WTC11 (cell line): Measurements from ENCODE around the gene MINDY4B. TPM values are rescaled to one million over a fixed set of nuclear protein-coding genes. Genes with fewer than 3 reads are reported as not detected.

Experiments used
- ATAC-seq: fragments of 200-7000 bp; cut with Tn5 transposase; 2 replicates; pipeline ENCODE4 v1.10.0; 2021; ENCODE audit warnings: mild to moderate bottlenecking, moderate library complexity
- CTCF ChIA-PET: fragments of 300-600 bp; sonication (Branson Sonifier 250); formaldehyde crosslinking; loops from one replicate; lab custom pipeline; 2021; ENCODE audit warnings: antibody characterized with exemption; lab: Charles Lee
- POLR2A ChIA-PET: fragments of 350-600 bp; sonication (Branson Sonifier 250); formaldehyde crosslinking; loops from one replicate; lab custom pipeline; 2021; ENCODE audit warnings: antibody characterized with exemption; lab: Charles Lee
- DNase-seq: peaks from one replicate; pipeline ENCODE4 v3.0.0; 2021; ENCODE audit warnings: low spot score
- H3K27ac Mint-ChIP-seq: 2 replicates; pipeline ENCODE4 v1.8.0; 2021; ENCODE audit warnings: mixed read lengths
- H3K27me3 Mint-ChIP-seq: 2 replicates; pipeline ENCODE4 v1.8.0; 2021; ENCODE audit warnings: low read depth, mild to moderate bottlenecking, moderate library complexity, mixed read lengths
- H3K36me3 Mint-ChIP-seq: 2 replicates; pipeline ENCODE4 v1.8.0; 2021; ENCODE audit warnings: mixed read lengths
- H3K4me1 Mint-ChIP-seq: 2 replicates; pipeline ENCODE4 v1.8.0; 2022; ENCODE audit warnings: mixed read lengths
- H3K4me3 Mint-ChIP-seq: 2 replicates; pipeline ENCODE4 v1.8.0; 2021; ENCODE audit warnings: mild to moderate bottlenecking, moderate library complexity, mixed read lengths
- H3K9me3 Mint-ChIP-seq: 2 replicates; pipeline ENCODE4 v1.8.0; 2021; ENCODE audit warnings: mixed read lengths
- CBFB ChIP-seq: sonication (generic); formaldehyde crosslinking; IDR thresholded peaks from 2 replicates; pipeline ENCODE4 v1.8.1; 2022; ENCODE audit warnings: mild to moderate bottlenecking, low read depth, missing genetic modification reagents
- GRHL2 ChIP-seq: fragments of 250-450 bp; sonication (Bioruptor Pico); IDR thresholded peaks from 2 replicates; pipeline ENCODE4 v1.8.0; 2022; ENCODE audit warnings: mild to moderate bottlenecking, moderate library complexity; ENCODE audit not compliant: insufficient replicate concordance, severe bottlenecking
- PRRX2 ChIP-seq: fragments of 250-450 bp; sonication (Bioruptor Pico); IDR thresholded peaks from 2 replicates; pipeline ENCODE4 v1.8.0; 2021; ENCODE audit warnings: mild to moderate bottlenecking
- RELA ChIP-seq: sonication (generic); formaldehyde crosslinking; IDR thresholded peaks from 2 replicates; pipeline ENCODE4 v1.8.1; 2022; ENCODE audit warnings: missing genetic modification reagents, mild to moderate bottlenecking, borderline replicate concordance
- SP1 ChIP-seq: sonication (generic); formaldehyde crosslinking; conservative IDR thresholded peaks from 2 replicates; pipeline ENCODE4 v1.8.1; 2022; ENCODE audit warnings: missing genetic modification reagents
- TEAD1 ChIP-seq: sonication (generic); formaldehyde crosslinking; IDR thresholded peaks from 2 replicates; pipeline ENCODE4 v1.8.0; 2022; ENCODE audit warnings: mild to moderate bottlenecking, missing genetic modification reagents
- ZNF138 ChIP-seq: sonication (generic); formaldehyde crosslinking; conservative IDR thresholded peaks from 2 replicates; pipeline ENCODE4 v1.8.1; 2022; ENCODE audit warnings: mild to moderate bottlenecking, moderate library complexity, missing genetic modification reagents
- ZNF219 ChIP-seq: sonication (generic); formaldehyde crosslinking; IDR thresholded peaks from 2 replicates; pipeline ENCODE4 v1.8.0; 2023; ENCODE audit warnings: missing genetic modification reagents, mild to moderate bottlenecking, borderline replicate concordance
- total RNA-seq: library from RNA; stranded (reverse); gene quantifications from 3 replicates; pipeline ENCODE4 v1.2.3, GENCODE V29; 2021
- TF ChIP-seq, protein P1 (sequence below): fragments of 200-600 bp; IDR thresholded peaks from 2 replicates; pipeline ENCODE4 v1.8.0; 2022; ENCODE audit warnings: antibody characterized with exemption
- TF ChIP-seq, protein P2 (sequence below): sonication (generic); formaldehyde crosslinking; IDR thresholded peaks from 2 replicates; pipeline ENCODE4 v1.8.0; 2023; ENCODE audit warnings: mild to moderate bottlenecking, missing genetic modification reagents
- TF ChIP-seq, protein P3 (sequence below): fragments of 250-450 bp; sonication (Bioruptor Pico); IDR thresholded peaks from 2 replicates; pipeline ENCODE4 v1.9.0; 2021; ENCODE audit warnings: mild to moderate bottlenecking
- TF ChIP-seq, protein P4 (sequence below): fragments of 250-450 bp; sonication (Bioruptor Pico); IDR thresholded peaks from 2 replicates; pipeline ENCODE4 v1.9.0; 2021; ENCODE audit warnings: mild to moderate bottlenecking, borderline replicate concordance
- TF ChIP-seq, protein P5 (sequence below): sonication (generic); formaldehyde crosslinking; IDR thresholded peaks from 2 replicates; pipeline ENCODE4 v1.8.1; 2023; ENCODE audit warnings: mild to moderate bottlenecking, missing genetic modification reagents, moderate library complexity
- TF ChIP-seq, protein P6 (sequence below): fragments of 250-450 bp; sonication (Bioruptor Pico); IDR thresholded peaks from 2 replicates; pipeline ENCODE4 v1.9.0; 2021; ENCODE audit warnings: moderate library complexity, mild to moderate bottlenecking, inconsistent platforms, borderline replicate concordance

Gene MINDY4B
- total RNA-seq, 1 experiment from 2014 or later: not detected

DNA sequence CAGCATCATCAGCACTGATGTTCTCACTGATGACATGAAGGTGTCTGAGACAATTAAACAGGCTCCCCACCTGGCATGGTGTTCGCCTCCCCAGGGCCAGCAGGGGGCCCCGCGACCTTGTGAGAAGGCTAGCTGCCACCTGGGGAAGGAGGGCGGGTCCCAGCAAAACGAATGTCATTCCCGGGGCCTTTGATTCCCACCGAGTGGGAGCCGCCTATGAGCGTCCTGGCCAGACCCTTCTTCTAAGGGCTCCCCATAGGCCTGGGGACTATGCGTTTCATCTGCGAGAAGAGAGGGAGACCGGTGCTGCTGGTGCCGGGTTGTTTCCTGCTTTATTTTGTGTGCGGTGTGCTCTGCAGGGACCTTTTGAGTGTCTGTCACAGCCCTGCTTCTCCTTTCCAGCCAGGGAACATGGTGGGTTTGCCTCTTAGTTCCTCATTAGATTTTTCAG is 20.5 kb upstream of the MINDY4B start:
- TF ChIP-seq ZNF138 (no peak), TEAD1 (no peak)
- TF ChIP-seq, protein P1, sequence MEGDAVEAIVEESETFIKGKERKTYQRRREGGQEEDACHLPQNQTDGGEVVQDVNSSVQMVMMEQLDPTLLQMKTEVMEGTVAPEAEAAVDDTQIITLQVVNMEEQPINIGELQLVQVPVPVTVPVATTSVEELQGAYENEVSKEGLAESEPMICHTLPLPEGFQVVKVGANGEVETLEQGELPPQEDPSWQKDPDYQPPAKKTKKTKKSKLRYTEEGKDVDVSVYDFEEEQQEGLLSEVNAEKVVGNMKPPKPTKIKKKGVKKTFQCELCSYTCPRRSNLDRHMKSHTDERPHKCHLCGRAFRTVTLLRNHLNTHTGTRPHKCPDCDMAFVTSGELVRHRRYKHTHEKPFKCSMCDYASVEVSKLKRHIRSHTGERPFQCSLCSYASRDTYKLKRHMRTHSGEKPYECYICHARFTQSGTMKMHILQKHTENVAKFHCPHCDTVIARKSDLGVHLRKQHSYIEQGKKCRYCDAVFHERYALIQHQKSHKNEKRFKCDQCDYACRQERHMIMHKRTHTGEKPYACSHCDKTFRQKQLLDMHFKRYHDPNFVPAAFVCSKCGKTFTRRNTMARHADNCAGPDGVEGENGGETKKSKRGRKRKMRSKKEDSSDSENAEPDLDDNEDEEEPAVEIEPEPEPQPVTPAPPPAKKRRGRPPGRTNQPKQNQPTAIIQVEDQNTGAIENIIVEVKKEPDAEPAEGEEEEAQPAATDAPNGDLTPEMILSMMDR: peak; percentile 38; the same call in 1 of the 2 replicates
- H3K36me3 Mint-ChIP-seq: no peaks in the 10 kb centered on the region
- peaks cover 25% of the 10 kb centered on the region for H3K4me1 Mint-ChIP-seq
- DNase-seq (peak; percentile 86), ATAC-seq (peak; percentile 89)
- H3K9me3 Mint-ChIP-seq: no peaks in the 10 kb centered on the region
- H3K4me3 Mint-ChIP-seq: no peak overlapping the region; the same call in 1 of the 2 replicates
- no peaks in the 10 kb centered on the region for H3K27me3 Mint-ChIP-seq
- H3K27ac Mint-ChIP-seq: no peak overlapping the region
- ChIA-PET CTCF (interaction anchor here (1.0 to 1.7 kb wide), 3 partner anchors 12 to 220 kb away, joined by 5 to 6 read pairs (median 6); partner anchors contain the start of gene MED12L), POLR2A (no interaction called here)

DNA sequence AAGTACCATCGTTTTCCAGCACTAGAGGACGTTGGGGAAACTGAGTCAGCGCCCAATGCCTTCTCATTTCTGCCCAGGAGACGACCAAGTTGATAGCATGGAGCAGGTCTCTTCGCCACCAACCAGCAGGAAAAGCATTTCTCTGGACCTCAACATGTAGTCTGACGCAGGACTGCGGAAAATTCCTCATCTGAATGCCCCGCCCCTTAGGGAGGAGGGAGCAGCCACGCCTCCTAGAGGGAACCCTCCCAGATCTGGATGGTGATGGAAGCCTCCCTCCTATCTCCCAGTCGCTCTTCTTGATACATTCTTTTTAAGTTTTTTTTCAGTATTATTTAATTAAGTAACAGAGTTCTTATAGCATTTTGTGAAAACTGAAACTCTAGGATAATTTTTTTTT is 17.4 kb upstream of the MINDY4B start:
- Mint-ChIP-seq H3K4me1 (peaks cover 45% of the 10 kb centered on the region), H3K27me3 (no peaks in the 10 kb centered on the region), H3K27ac (no peak overlapping the region), H3K4me3 (no peak overlapping the region), H3K9me3 (no peaks in the 10 kb centered on the region), H3K36me3 (no peaks in the 10 kb centered on the region)
- ATAC-seq: peak; percentile 67
- DNase-seq: peak; percentile 70
- TF ChIP-seq SP1 (0 out of 2 replicates have a peak, but pooled peaks have one; percentile 20), GRHL2 (no peak)
- CTCF ChIA-PET: interaction anchor here (1.8 kb wide), 1 partner anchor 135 kb away, joined by 4 read pairs; no protein-coding TSS in a partner anchor
- POLR2A ChIA-PET: no interaction called here

DNA sequence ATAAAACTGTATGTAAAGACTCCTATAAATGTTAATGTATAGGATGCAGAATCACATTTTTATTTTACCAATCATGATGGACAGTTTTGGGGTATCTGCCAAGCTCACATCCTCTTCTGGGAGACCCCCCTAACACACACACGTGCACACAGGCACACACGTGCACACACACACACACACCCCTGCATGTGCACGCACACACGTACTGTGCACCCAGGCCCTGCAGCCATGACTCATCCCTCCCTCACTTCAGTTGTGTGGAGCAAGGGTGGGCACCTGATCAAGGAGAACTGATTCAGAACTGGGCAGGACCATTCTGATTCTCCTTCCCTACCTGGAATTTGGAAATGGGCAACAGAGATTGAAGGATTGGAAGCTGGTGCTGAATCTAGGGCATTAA is 16.0 kb upstream of the MINDY4B start:
- TF ChIP-seq ZNF219 (CRISPR knock-in tag) (no peak), PRRX2 (no peak), RELA (no peak)
- DNase-seq (no peak), ATAC-seq (no peak)
- Mint-ChIP-seq H3K4me1 (peaks cover 47% of the 10 kb centered on the region), H3K4me3 (no peak overlapping the region), H3K36me3 (no peaks in the 10 kb centered on the region), H3K27me3 (no peaks in the 10 kb centered on the region), H3K9me3 (no peaks in the 10 kb centered on the region), H3K27ac (no peak overlapping the region)
- CTCF ChIA-PET: interaction anchor here (0.9 kb wide), 1 partner anchor 229 kb away, joined by 5 read pairs; no protein-coding TSS in a partner anchor
- POLR2A ChIA-PET: no interaction called here

DNA sequence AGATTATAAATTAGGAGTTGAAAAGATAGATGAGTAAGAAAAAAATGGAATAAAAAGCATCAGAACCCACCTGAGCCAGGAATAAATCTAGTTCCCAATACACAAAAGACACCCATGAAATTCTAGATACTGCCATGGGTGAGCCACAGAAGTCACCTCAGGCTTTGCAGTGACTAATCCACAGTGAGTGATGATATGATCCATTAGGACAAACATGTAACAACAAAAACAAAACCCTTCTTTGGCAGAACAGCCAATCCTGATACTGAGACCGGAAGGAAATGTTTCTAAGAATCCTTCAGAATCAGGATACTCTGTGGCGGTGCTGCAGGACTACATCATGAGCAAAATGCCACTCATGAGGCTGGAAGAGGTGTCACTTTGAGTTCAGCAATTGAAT is 15.0 kb upstream of the MINDY4B start:
- no peaks in the 10 kb centered on the region for H3K36me3 Mint-ChIP-seq
- ChIA-PET CTCF (interaction anchor here (0.9 kb wide), 1 partner anchor 230 kb away, joined by 5 read pairs; no protein-coding TSS in a partner anchor), POLR2A (no interaction called here)
- no peak overlapping the region for H3K4me3 Mint-ChIP-seq
- DNase-seq: no peak
- H3K27ac Mint-ChIP-seq: no peak overlapping the region
- ATAC-seq: no peak
- no peaks in the 10 kb centered on the region for H3K27me3 Mint-ChIP-seq
- no peaks in the 10 kb centered on the region for H3K9me3 Mint-ChIP-seq
- H3K4me1 Mint-ChIP-seq: peaks cover 37% of the 10 kb centered on the region
- TF ChIP-seq, protein P2, sequence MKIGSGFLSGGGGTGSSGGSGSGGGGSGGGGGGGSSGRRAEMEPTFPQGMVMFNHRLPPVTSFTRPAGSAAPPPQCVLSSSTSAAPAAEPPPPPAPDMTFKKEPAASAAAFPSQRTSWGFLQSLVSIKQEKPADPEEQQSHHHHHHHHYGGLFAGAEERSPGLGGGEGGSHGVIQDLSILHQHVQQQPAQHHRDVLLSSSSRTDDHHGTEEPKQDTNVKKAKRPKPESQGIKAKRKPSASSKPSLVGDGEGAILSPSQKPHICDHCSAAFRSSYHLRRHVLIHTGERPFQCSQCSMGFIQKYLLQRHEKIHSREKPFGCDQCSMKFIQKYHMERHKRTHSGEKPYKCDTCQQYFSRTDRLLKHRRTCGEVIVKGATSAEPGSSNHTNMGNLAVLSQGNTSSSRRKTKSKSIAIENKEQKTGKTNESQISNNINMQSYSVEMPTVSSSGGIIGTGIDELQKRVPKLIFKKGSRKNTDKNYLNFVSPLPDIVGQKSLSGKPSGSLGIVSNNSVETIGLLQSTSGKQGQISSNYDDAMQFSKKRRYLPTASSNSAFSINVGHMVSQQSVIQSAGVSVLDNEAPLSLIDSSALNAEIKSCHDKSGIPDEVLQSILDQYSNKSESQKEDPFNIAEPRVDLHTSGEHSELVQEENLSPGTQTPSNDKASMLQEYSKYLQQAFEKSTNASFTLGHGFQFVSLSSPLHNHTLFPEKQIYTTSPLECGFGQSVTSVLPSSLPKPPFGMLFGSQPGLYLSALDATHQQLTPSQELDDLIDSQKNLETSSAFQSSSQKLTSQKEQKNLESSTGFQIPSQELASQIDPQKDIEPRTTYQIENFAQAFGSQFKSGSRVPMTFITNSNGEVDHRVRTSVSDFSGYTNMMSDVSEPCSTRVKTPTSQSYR (CRISPR knock-in tag): no peak
- TF ChIP-seq, protein P3, sequence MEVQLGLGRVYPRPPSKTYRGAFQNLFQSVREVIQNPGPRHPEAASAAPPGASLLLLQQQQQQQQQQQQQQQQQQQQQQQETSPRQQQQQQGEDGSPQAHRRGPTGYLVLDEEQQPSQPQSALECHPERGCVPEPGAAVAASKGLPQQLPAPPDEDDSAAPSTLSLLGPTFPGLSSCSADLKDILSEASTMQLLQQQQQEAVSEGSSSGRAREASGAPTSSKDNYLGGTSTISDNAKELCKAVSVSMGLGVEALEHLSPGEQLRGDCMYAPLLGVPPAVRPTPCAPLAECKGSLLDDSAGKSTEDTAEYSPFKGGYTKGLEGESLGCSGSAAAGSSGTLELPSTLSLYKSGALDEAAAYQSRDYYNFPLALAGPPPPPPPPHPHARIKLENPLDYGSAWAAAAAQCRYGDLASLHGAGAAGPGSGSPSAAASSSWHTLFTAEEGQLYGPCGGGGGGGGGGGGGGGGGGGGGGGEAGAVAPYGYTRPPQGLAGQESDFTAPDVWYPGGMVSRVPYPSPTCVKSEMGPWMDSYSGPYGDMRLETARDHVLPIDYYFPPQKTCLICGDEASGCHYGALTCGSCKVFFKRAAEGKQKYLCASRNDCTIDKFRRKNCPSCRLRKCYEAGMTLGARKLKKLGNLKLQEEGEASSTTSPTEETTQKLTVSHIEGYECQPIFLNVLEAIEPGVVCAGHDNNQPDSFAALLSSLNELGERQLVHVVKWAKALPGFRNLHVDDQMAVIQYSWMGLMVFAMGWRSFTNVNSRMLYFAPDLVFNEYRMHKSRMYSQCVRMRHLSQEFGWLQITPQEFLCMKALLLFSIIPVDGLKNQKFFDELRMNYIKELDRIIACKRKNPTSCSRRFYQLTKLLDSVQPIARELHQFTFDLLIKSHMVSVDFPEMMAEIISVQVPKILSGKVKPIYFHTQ: no peak
- TF ChIP-seq, protein P4, sequence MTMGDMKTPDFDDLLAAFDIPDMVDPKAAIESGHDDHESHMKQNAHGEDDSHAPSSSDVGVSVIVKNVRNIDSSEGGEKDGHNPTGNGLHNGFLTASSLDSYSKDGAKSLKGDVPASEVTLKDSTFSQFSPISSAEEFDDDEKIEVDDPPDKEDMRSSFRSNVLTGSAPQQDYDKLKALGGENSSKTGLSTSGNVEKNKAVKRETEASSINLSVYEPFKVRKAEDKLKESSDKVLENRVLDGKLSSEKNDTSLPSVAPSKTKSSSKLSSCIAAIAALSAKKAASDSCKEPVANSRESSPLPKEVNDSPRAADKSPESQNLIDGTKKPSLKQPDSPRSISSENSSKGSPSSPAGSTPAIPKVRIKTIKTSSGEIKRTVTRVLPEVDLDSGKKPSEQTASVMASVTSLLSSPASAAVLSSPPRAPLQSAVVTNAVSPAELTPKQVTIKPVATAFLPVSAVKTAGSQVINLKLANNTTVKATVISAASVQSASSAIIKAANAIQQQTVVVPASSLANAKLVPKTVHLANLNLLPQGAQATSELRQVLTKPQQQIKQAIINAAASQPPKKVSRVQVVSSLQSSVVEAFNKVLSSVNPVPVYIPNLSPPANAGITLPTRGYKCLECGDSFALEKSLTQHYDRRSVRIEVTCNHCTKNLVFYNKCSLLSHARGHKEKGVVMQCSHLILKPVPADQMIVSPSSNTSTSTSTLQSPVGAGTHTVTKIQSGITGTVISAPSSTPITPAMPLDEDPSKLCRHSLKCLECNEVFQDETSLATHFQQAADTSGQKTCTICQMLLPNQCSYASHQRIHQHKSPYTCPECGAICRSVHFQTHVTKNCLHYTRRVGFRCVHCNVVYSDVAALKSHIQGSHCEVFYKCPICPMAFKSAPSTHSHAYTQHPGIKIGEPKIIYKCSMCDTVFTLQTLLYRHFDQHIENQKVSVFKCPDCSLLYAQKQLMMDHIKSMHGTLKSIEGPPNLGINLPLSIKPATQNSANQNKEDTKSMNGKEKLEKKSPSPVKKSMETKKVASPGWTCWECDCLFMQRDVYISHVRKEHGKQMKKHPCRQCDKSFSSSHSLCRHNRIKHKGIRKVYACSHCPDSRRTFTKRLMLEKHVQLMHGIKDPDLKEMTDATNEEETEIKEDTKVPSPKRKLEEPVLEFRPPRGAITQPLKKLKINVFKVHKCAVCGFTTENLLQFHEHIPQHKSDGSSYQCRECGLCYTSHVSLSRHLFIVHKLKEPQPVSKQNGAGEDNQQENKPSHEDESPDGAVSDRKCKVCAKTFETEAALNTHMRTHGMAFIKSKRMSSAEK (CRISPR knock-in tag): no peak
- TF ChIP-seq, protein P5, sequence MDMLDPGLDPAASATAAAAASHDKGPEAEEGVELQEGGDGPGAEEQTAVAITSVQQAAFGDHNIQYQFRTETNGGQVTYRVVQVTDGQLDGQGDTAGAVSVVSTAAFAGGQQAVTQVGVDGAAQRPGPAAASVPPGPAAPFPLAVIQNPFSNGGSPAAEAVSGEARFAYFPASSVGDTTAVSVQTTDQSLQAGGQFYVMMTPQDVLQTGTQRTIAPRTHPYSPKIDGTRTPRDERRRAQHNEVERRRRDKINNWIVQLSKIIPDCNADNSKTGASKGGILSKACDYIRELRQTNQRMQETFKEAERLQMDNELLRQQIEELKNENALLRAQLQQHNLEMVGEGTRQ (CRISPR knock-in tag): no peak
- TF ChIP-seq, protein P6, sequence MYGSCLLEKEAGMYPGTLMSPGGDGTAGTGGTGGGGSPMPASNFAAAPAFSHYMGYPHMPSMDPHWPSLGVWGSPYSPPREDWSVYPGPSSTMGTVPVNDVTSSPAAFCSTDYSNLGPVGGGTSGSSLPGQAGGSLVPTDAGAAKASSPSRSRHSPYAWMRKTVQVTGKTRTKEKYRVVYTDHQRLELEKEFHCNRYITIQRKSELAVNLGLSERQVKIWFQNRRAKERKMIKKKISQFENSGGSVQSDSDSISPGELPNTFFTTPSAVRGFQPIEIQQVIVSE: no peak
- TF ChIP-seq CBFB (CRISPR knock-in tag): no peak
